22Rv1 (cell line): ENCODE data around the gene RECQL.

Experiments used
- ZFX ChIP-seq: fragments of 450-650 bp; IDR thresholded peaks from 2 replicates; pipeline ENCODE4 v1.6.1; 2017; ENCODE audit warnings: antibody characterized with exemption, borderline replicate concordance
- TF ChIP-seq, protein P1 (sequence below): fragments of 450-650 bp; IDR thresholded peaks from 2 replicates; pipeline ENCODE4 v1.5.1; 2017; ENCODE audit warnings: mild to moderate bottlenecking

GRCh38 chr12:21529456-21529855 lies 28.0 kb upstream of the RECQL start:
- TF ChIP-seq, protein P1, sequence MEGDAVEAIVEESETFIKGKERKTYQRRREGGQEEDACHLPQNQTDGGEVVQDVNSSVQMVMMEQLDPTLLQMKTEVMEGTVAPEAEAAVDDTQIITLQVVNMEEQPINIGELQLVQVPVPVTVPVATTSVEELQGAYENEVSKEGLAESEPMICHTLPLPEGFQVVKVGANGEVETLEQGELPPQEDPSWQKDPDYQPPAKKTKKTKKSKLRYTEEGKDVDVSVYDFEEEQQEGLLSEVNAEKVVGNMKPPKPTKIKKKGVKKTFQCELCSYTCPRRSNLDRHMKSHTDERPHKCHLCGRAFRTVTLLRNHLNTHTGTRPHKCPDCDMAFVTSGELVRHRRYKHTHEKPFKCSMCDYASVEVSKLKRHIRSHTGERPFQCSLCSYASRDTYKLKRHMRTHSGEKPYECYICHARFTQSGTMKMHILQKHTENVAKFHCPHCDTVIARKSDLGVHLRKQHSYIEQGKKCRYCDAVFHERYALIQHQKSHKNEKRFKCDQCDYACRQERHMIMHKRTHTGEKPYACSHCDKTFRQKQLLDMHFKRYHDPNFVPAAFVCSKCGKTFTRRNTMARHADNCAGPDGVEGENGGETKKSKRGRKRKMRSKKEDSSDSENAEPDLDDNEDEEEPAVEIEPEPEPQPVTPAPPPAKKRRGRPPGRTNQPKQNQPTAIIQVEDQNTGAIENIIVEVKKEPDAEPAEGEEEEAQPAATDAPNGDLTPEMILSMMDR = no peak
- no peak for TF ChIP-seq ZFX
